K562 treated with DMSO at 1 percent for 48 hours (cell line): Measurements from ENCODE around the gene TRIML1. TPM values are rescaled to one million over a fixed set of nuclear protein-coding genes. Genes with fewer than 3 reads are reported as not detected.

Experiments used
- total RNA-seq: library from RNA; unstranded; fragments of 300-600 nt; gene quantifications from 2 replicates; pipeline ENCODE4 v1.2.3, GENCODE V29; 2022; ENCODE audit warnings: low replicate concordance; ENCODE audit errors: extremely low read depth

TRIML1 gene, protein sequence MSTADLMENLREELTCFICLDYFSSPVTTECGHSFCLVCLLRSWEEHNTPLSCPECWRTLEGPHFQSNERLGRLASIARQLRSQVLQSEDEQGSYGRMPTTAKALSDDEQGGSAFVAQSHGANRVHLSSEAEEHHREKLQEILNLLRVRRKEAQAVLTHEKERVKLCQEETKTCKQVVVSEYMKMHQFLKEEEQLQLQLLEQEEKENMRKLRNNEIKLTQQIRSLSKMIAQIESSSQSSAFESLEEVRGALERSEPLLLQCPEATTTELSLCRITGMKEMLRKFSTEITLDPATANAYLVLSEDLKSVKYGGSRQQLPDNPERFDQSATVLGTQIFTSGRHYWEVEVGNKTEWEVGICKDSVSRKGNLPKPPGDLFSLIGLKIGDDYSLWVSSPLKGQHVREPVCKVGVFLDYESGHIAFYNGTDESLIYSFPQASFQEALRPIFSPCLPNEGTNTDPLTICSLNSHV
- not detected in 2 replicates for total RNA-seq

DNA sequence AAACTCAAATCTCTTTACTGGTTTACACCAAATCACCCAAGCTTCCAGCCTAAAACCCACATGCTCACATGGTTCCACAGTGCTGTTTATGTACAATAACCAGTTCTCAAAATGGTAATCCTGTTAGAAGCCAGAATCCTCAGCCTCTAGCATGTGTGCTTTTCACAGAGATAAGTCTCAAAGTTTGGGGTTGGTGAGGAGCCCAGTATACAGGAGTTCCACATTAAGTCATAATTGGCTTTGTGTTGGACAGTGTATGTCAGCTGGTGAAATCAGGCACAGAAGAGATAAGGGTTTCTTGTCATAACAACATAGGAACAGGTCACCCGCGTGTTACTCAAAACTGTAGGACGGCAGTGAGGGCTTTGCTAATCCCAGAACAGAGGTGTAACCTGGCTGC, at the start of gene TRIML1:
TSS of gene TRIML1 (plus strand) at position 301 of the 400 bp plus-strand sequence. CDS start 118 bp downstream, outside the sequence.

DNA sequence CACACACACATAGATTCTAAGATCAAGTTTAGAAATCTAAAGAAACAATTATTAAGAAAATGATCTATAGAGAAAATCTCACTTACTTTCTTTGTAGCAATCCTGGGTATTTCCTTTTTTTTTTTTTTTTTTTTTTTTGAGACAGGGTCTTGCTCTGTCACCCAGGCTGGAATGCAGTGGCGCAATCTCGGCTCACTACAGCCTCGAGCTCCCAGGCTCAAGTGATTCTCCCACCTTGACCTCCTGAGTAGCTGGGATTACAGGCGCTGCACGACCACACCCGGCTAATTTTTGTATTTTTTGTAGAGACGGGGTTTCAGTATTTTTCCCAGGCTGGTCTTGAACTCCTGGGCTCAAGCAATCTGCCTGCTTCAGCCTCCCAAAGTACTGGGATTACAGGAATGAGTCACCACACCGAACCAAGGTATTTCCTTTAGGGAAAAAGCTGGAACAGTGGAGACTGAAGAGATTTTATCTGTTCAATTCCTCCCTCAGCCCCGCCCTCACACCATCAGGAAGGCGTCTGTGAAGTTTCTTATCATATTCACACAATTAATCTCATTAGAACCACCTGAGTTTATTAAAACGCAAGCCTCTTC, 30.0 kb upstream of the TRIML1 start, which contains the start of gene TRIML2:
TSS of gene TRIML2 (minus strand) at position 447 of the 599 bp plus-strand sequence. CDS start 4,235 bp downstream, outside the sequence.

Other genes starting within 250 kb of the TRIML1 start
- not detected in 2 replicates for gene ZFP42, start 143.7 kb upstream of the TRIML1 start, total RNA-seq
- not detected in 2 replicates for gene TRIML2, start 29.8 kb upstream of the TRIML1 start, total RNA-seq